ENCODE data around the gene DIP2C.

DIP2C gene

GRCh38 chr10:623477-624311 is 65.8 kb downstream of the DIP2C start:
- Histone ChIP-seq H3K9ac (ENCODE audit: low read depth in 1 of 2, low read length in 2 of 2) (no peak overlapping the region), H3K27ac (ENCODE audit: low read depth in 2 of 2, low read length in 2 of 2) (peak overlapping the region; percentile 57 to 68), H3K9me3 (ENCODE audit: control insufficient read depth in 2 of 2, low read length in 2 of 2) (no peaks in the 10 kb centered on the region), H3K4me1 (ENCODE audit: control insufficient read depth in 2 of 2, insufficient read depth in 2 of 2, low read length in 2 of 2) (peaks cover 2 to 10% of the 10 kb centered on the region in 2 donors), H3K4me3 (ENCODE audit: low read length in 2 of 2) (no peak overlapping the region), H3K27me3 (ENCODE audit: control insufficient read depth in 2 of 2, insufficient read depth in 2 of 2, low read length in 2 of 2) (no peaks in the 10 kb centered on the region), H3K36me3 (ENCODE audit: control insufficient read depth in 2 of 2, insufficient read depth in 2 of 2, low read length in 2 of 2) (no peaks in the 10 kb centered on the region)

- Histone ChIP-seq H3K9me3 (ENCODE audit: control insufficient read depth in 2 of 2, low read length in 2 of 2) (no peaks in the 10 kb centered on the region), H3K4me3 (ENCODE audit: low read length in 2 of 2) (no peak overlapping the region), H3K4me1 (ENCODE audit: control insufficient read depth in 2 of 2, insufficient read depth in 2 of 2, low read length in 2 of 2) (peaks cover 2 to 10% of the 10 kb centered on the region in 2 donors), H3K9ac (ENCODE audit: low read depth in 1 of 2, low read length in 2 of 2) (no peak overlapping the region), H3K36me3 (ENCODE audit: control insufficient read depth in 2 of 2, insufficient read depth in 2 of 2, low read length in 2 of 2) (no peaks in the 10 kb centered on the region), H3K27me3 (ENCODE audit: control insufficient read depth in 2 of 2, insufficient read depth in 2 of 2, low read length in 2 of 2) (no peaks in the 10 kb centered on the region), H3K27ac (ENCODE audit: low read depth in 2 of 2, low read length in 2 of 2) (peak overlapping the region in 1 of 2 donors; percentile 38)
Measured at GRCh38 chr10:623014-623413, 66.5 kb downstream of the DIP2C start.

- Histone ChIP-seq H3K9me3 (ENCODE audit: control insufficient read depth in 2 of 2, low read length in 2 of 2) (no peaks in the 10 kb centered on the region), H3K4me3 (ENCODE audit: low read length in 2 of 2) (no peak overlapping the region), H3K4me1 (ENCODE audit: control insufficient read depth in 2 of 2, insufficient read depth in 2 of 2, low read length in 2 of 2) (peaks cover 2 to 10% of the 10 kb centered on the region in 2 donors), H3K9ac (ENCODE audit: low read depth in 1 of 2, low read length in 2 of 2) (no peak overlapping the region), H3K27ac (ENCODE audit: low read depth in 2 of 2, low read length in 2 of 2) (no peak overlapping the region), H3K36me3 (ENCODE audit: control insufficient read depth in 2 of 2, insufficient read depth in 2 of 2, low read length in 2 of 2) (no peaks in the 10 kb centered on the region), H3K27me3 (ENCODE audit: control insufficient read depth in 2 of 2, insufficient read depth in 2 of 2, low read length in 2 of 2) (no peaks in the 10 kb centered on the region)
Measured at GRCh38 chr10:621981-622740, 67.3 kb downstream of the DIP2C start.

GRCh38 chr10:621513-621912 is 68.0 kb downstream of the DIP2C start:
- H3K27me3 ChIP-seq (ENCODE audit: control insufficient read depth in 2 of 2, insufficient read depth in 2 of 2, low read length in 2 of 2): no peaks in the 10 kb centered on the region
- H3K4me1 ChIP-seq (ENCODE audit: control insufficient read depth in 2 of 2, insufficient read depth in 2 of 2, low read length in 2 of 2): peaks cover 2 to 10% of the 10 kb centered on the region in 2 donors
- no peak overlapping the region for H3K27ac ChIP-seq (ENCODE audit: low read depth in 2 of 2, low read length in 2 of 2)
- no peaks in the 10 kb centered on the region for H3K9me3 ChIP-seq (ENCODE audit: control insufficient read depth in 2 of 2, low read length in 2 of 2)
- H3K36me3 ChIP-seq (ENCODE audit: control insufficient read depth in 2 of 2, insufficient read depth in 2 of 2, low read length in 2 of 2): no peaks in the 10 kb centered on the region
- no peak overlapping the region for H3K9ac ChIP-seq (ENCODE audit: low read depth in 1 of 2, low read length in 2 of 2)
- no peak overlapping the region for H3K4me3 ChIP-seq (ENCODE audit: low read length in 2 of 2)

- Histone ChIP-seq H3K9ac (ENCODE audit: low read depth in 1 of 2, low read length in 2 of 2) (no peak overlapping the region), H3K4me3 (ENCODE audit: low read length in 2 of 2) (no peak overlapping the region), H3K36me3 (ENCODE audit: control insufficient read depth in 2 of 2, insufficient read depth in 2 of 2, low read length in 2 of 2) (no peaks in the 10 kb centered on the region), H3K4me1 (ENCODE audit: control insufficient read depth in 2 of 2, insufficient read depth in 2 of 2, low read length in 2 of 2) (peaks cover 2 to 10% of the 10 kb centered on the region in 2 donors), H3K27ac (ENCODE audit: low read depth in 2 of 2, low read length in 2 of 2) (no peak overlapping the region), H3K27me3 (ENCODE audit: control insufficient read depth in 2 of 2, insufficient read depth in 2 of 2, low read length in 2 of 2) (no peaks in the 10 kb centered on the region), H3K9me3 (ENCODE audit: control insufficient read depth in 2 of 2, low read length in 2 of 2) (no peaks in the 10 kb centered on the region)
Measured at GRCh38 chr10:620971-621370, 68.5 kb downstream of the DIP2C start.

GRCh38 chr10:620417-620816 is 69.1 kb downstream of the DIP2C start:
- H3K9me3 ChIP-seq (ENCODE audit: control insufficient read depth in 2 of 2, low read length in 2 of 2): no peaks in the 10 kb centered on the region
- no peaks in the 10 kb centered on the region for H3K36me3 ChIP-seq (ENCODE audit: control insufficient read depth in 2 of 2, insufficient read depth in 2 of 2, low read length in 2 of 2)
- H3K27me3 ChIP-seq (ENCODE audit: control insufficient read depth in 2 of 2, insufficient read depth in 2 of 2, low read length in 2 of 2): no peaks in the 10 kb centered on the region
- H3K27ac ChIP-seq (ENCODE audit: low read depth in 2 of 2, low read length in 2 of 2): no peak overlapping the region
- no peak overlapping the region for H3K4me3 ChIP-seq (ENCODE audit: low read length in 2 of 2)
- peaks cover 2 to 10% of the 10 kb centered on the region in 2 donors for H3K4me1 ChIP-seq (ENCODE audit: control insufficient read depth in 2 of 2, insufficient read depth in 2 of 2, low read length in 2 of 2)
- no peak overlapping the region for H3K9ac ChIP-seq (ENCODE audit: low read depth in 1 of 2, low read length in 2 of 2)

GRCh38 chr10:619710-620109 is 69.8 kb downstream of the DIP2C start:
- Histone ChIP-seq H3K36me3 (ENCODE audit: control insufficient read depth in 2 of 2, insufficient read depth in 2 of 2, low read length in 2 of 2) (no peaks in the 10 kb centered on the region), H3K4me1 (ENCODE audit: control insufficient read depth in 2 of 2, insufficient read depth in 2 of 2, low read length in 2 of 2) (peaks cover under 1 to 8% of the 10 kb centered on the region in 2 donors), H3K9ac (ENCODE audit: low read depth in 1 of 2, low read length in 2 of 2) (no peak overlapping the region), H3K9me3 (ENCODE audit: control insufficient read depth in 2 of 2, low read length in 2 of 2) (no peaks in the 10 kb centered on the region), H3K27ac (ENCODE audit: low read depth in 2 of 2, low read length in 2 of 2) (no peak overlapping the region), H3K27me3 (ENCODE audit: control insufficient read depth in 2 of 2, insufficient read depth in 2 of 2, low read length in 2 of 2) (no peaks in the 10 kb centered on the region), H3K4me3 (ENCODE audit: low read length in 2 of 2) (no peak overlapping the region)

- Histone ChIP-seq H3K4me1 (ENCODE audit: control insufficient read depth in 2 of 2, insufficient read depth in 2 of 2, low read length in 2 of 2) (peaks cover 9 to 11% of the 10 kb centered on the region in 2 donors), H3K9ac (ENCODE audit: low read depth in 1 of 2, low read length in 2 of 2) (no peak overlapping the region), H3K27ac (ENCODE audit: low read depth in 2 of 2, low read length in 2 of 2) (no peak overlapping the region)
Measured at GRCh38 chr10:618229-618989, 71.1 kb downstream of the DIP2C start.

GRCh38 chr10:617471-617870 is 72.0 kb downstream of the DIP2C start:
- peaks cover 15 to 18% of the 10 kb centered on the region in 2 donors for H3K4me1 ChIP-seq (ENCODE audit: control insufficient read depth in 2 of 2, insufficient read depth in 2 of 2, low read length in 2 of 2)
- H3K9ac ChIP-seq (ENCODE audit: low read depth in 1 of 2, low read length in 2 of 2): no peak overlapping the region
- H3K9me3 ChIP-seq (ENCODE audit: control insufficient read depth in 2 of 2, low read length in 2 of 2): no peaks in the 10 kb centered on the region
- no peak overlapping the region for H3K27ac ChIP-seq (ENCODE audit: low read depth in 2 of 2, low read length in 2 of 2)
- H3K27me3 ChIP-seq (ENCODE audit: control insufficient read depth in 2 of 2, insufficient read depth in 2 of 2, low read length in 2 of 2): no peaks in the 10 kb centered on the region
- no peaks in the 10 kb centered on the region for H3K36me3 ChIP-seq (ENCODE audit: control insufficient read depth in 2 of 2, insufficient read depth in 2 of 2, low read length in 2 of 2)
- H3K4me3 ChIP-seq (ENCODE audit: low read length in 2 of 2): no peak overlapping the region

More at GRCh38 chr10:618229-618989, 71.1 kb downstream of the DIP2C start:
- Histone ChIP-seq H3K9me3 (ENCODE audit: control insufficient read depth in 2 of 2, low read length in 2 of 2) (no peaks in the 10 kb centered on the region), H3K4me3 (ENCODE audit: low read length in 2 of 2) (no peak overlapping the region), H3K27me3 (ENCODE audit: control insufficient read depth in 2 of 2, insufficient read depth in 2 of 2, low read length in 2 of 2) (no peaks in the 10 kb centered on the region), H3K36me3 (ENCODE audit: control insufficient read depth in 2 of 2, insufficient read depth in 2 of 2, low read length in 2 of 2) (no peaks in the 10 kb centered on the region)

All from mucosa of rectum (tissue), 2 donors.